Ovary (tissue), 3 donors: ENCODE data around the gene NOD1.

ENCODE experiments used
- EP300 ChIP-seq: sonication (generic); formaldehyde crosslinking; IDR thresholded peaks from one replicate; pipeline ENCODE4 v1.6.1; 2017; ENCODE audit warnings: antibody characterized with exemption
- TF ChIP-seq, protein P1 (sequence below), 3 donors: fragments of 450-650 bp in 2 of 3; fragments of 200-600 bp in 1 of 3; IDR thresholded peaks; one replicate each; pipeline versions ENCODE4 v1.5.1 to v1.8.0; 2016 to 2022; ENCODE audit warnings: antibody characterized with exemption in 3 of 3, mild to moderate bottlenecking in 1 of 3
- donor health status: DM: no; HTN: no; CAD: no.

DNA sequence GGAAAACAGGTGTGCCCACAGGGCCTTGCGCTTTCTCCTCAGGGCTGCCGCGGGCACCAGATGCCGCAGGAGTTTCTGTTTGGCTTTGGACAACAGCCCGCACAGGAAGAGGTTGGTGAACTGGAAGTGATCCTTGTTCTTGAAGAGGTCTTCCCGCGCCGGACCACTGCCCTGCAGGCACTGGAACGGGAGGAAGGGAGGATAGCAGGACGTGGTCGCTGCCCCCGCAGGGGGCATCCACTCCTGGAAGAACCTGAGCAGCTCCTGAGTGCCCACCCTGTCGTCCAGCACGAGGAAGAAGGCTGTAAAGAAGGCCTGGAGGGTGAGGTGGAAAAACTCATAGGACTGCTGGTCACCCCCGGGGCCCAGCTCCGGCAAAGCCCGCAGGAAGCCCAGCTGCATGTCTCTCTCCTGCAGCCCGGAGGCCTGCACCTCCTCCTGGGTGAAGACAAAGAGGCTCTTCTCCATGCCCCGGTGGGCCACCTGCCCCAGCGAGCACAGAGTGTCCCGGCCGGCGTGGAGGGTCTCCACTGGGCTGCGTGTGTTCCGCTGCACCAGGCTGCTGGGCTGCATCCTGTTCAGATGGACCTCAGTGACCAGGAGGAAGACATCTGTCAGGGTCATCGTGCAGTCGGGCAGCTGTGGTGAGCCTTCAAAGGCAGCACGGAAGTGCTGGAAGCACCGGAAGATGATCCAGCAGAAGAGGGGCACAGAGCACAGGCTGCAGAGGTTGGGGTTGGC lies 26.9 kb downstream of the NOD1 start:
- TF ChIP-seq EP300: no peak
- TF ChIP-seq, protein P1, sequence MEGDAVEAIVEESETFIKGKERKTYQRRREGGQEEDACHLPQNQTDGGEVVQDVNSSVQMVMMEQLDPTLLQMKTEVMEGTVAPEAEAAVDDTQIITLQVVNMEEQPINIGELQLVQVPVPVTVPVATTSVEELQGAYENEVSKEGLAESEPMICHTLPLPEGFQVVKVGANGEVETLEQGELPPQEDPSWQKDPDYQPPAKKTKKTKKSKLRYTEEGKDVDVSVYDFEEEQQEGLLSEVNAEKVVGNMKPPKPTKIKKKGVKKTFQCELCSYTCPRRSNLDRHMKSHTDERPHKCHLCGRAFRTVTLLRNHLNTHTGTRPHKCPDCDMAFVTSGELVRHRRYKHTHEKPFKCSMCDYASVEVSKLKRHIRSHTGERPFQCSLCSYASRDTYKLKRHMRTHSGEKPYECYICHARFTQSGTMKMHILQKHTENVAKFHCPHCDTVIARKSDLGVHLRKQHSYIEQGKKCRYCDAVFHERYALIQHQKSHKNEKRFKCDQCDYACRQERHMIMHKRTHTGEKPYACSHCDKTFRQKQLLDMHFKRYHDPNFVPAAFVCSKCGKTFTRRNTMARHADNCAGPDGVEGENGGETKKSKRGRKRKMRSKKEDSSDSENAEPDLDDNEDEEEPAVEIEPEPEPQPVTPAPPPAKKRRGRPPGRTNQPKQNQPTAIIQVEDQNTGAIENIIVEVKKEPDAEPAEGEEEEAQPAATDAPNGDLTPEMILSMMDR (IDR thresholded peaks at IDR 0.05): no peak
